GM15510 (cell line): ENCODE data around the gene ZNF423.
A peak's percentile ranks its signal among the peaks of the same experiment; 100 is the strongest.

Source experiments
- POLR2A ChIP-seq: IDR thresholded peaks from 3 replicates; pipeline ENCODE4 v1.6.1; 2011; ENCODE audit warnings: borderline replicate concordance; ENCODE audit not compliant: insufficient read length; ENCODE audit errors: extremely low read depth

The ZNF423 gene

DNA sequence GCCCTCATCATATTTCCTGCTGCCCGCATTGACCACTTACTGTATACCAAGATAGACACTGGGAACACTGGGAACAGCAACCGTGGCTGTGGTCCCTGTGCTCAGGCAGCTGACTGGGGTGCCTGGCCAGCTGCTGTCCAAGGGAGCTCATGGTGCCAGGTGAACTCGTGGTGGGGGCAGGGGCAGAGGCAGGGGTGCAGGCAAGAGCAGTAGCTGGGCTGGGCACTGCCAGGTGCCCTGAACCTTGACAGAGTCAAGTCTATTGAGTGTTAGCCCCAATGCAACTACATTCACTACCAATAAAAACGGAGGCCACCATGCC is 279.8 kb downstream of the ZNF423 start:
- no peak for TF ChIP-seq POLR2A

DNA sequence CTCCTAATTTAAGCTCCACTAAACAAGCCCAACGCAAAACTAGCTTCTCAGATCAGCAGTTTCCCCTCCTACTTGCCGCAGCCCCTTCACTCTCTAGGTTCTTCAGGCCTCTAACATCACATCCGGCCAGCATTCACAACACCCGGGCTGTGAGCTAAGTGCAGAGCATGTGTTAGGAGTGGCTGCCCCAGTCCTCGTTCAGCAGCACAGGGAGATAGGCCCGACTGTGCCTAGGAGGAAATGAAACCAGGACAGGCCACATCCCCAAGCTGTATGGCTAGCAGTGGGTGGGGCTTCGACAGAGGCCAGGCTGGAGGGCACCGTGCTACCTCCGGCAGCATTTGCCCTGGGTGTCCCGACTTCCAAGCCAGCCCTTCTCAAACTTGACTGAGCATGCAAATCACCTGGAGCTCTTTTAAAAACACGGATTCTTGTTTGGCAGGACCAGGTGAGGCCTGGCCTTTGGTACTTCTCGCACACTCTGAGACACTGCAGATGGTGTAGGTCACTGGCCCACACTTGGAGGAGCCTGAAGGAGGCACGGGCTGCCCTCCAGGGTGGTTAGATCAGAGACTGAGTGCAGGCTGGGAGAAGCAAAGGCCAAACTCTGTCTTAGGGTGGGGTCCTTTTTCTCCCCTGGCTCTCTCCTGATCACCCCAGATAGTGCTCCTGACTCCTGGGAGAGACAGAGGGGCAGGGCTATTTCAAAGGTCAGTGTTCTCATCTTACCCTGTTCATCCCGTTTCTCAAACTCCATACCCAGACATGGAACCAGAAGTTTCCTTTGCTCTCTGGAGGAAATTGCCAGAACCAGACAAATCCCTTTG is 280.4 kb downstream of the ZNF423 start:
- peak; percentile 37 for TF ChIP-seq POLR2A

DNA sequence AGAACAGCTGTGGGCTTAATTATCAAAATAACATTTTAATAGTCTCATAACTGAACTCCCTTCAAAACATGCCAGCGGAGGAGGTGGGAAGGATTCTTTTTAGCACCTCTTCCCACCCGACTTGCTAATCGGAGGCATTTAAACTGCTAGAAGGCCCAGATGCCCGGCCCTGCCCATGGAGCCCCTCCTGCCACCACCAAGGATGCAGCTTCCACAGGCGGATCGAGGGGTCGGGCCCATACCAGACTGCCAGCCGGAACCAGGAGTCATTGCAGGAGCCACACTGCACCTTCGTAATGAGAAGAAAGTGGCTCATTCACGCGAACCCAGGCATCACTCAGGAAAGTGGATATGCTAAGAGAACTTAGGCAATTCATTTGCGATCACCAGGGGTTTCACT is 281.1 kb downstream of the ZNF423 start:
- TF ChIP-seq POLR2A = no peak

DNA sequence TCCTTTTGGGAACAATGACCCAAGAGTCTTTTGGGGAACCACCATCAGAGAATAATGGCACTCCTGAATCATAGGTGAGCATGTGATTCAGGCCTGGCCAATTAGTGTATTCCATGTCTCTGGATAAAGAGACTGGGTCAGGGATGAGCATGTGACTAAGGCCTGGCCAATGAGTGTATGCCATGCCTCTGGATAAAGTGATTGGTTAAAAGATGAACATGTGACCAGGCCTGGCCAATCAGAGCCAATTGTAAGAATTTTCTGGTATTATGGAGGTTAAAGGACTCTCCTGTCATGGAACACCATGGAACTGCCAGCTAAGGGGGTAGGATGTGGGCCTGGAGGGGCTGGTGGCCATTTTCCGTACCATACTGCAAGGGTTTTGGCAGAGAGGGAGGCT is 288.0 kb downstream of the ZNF423 start:
- TF ChIP-seq POLR2A = no peak

DNA sequence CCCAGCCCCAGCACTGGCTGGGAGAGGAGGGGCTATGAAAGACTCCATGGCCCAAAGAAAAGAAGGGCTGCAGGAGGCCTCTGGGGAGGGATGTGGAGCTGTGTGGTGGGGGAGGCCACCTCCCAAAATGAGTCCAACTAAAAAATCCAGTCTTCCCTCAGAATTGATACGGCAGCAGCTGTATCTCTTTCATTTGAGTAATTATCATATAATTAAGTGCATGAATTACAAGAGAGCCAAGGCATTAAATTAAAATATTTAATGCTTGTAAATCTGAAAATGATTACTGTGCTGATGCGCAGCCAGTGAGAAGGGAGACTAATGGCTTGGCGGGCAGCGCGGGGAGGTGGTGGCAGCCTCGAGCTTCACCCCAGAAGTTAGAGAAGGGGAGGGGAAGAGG is 289.5 kb downstream of the ZNF423 start:
- TF ChIP-seq POLR2A = no peak

DNA sequence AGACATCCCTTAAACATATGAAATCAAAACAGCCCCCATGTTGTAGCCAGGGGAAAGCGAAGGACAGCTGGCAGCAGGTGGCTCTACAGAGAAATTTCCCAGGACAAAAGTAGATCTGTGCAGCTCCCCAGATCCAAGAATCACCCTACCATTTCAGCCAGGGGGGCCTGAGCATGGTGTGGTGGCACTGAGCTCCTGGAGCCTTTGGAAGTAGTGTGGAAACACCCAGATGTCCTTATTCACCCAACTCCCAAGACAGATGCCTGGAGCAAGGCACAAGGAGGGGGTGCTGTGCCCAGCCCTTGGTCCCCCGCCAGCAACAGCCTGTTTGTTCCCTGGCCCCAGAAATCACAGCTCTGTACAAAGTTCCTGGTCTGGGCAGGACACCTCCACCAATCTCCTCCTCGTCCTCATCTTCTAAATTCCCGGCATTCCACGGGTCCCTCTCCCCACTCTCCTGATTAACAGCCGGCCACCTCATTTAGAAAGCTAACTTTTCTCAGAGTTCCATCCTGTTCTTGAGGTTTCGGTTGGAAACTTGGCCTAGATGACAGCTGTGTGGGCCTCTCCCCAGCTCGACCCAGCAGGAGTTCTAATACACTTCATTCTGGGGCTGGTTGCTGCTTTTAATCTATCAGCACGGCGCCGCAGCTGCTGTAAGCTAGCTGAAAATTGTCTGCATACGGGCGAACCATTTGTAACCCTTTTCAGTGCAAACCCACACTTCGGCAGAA is 291.2 kb downstream of the ZNF423 start:
- TF ChIP-seq POLR2A = no peak

DNA sequence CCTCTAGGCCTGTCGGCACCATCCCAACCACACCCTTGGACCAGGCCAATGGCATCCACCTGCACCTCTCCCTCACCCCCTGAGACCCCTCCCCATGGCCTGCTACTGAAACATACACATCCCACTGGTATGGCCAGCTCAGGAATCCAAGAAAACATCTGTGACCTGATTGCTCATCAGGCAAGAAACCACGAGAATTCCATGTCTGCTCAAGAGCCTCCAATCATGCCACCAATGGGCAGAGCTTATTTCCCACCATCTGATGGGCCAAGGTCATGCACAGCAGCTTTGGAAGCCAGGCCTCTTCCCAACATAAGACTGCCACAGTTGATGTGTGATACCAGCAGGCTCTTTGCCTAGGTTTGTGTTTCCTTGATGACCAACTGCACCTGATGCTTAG is 292.2 kb downstream of the ZNF423 start:
- no peak for TF ChIP-seq POLR2A

DNA sequence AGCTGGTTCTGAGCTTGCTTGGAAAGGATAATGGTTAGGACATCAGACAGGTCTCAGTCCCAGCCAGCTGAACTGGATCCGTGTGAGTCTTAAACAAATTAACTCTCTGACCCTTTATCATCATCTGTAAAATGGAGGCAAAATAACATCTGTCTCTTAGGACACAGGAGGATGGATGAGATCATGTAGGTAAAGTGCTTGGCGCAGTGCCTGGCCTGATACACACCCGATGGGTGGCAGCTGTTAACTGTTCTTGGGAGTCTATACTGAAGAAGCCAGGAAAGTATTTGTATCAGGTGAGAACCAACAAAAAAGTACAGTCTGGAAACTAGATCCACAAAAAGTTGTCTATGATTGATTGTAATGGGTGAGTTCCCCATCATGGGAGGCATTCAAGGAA is 293.7 kb downstream of the ZNF423 start:
- TF ChIP-seq POLR2A = no peak

DNA sequence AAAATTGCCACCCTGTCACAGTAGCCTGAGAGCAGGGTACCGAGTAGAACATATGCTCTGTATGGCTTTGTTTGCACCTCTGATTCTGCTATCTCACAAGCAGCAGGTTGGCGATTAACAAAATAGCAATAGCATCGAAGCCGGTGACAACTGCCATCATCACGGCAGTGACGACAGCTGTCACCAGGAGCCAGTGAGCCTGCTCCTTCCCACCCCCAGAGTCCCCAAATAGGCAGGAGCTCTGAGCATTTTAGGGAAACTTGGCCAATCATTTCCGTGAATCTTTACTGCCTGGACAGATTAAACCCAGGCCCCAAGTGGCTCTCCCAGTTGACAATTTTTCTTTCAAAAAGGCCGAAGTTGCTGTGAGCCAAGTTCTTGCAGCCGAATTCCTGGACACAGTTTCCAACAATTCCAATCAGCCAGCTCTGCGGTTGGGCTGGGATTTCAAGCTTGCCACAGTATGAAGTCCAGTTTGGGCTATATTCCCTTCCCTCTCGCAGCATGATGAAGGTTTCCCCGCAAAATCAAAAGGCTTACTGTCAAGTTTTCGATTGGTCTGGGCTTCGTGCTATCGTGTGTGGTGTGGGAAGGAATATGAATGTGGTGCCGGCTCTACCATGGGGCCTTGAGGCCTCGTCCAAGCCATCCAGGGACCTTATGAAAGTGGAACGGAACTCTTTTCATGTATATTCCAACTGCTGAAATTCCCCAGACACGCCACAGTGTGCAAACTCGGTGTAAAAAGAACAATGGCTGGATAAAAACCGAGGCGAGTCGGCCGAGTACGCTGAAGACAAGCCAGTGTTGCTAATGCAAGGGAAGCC is 295.7 kb downstream of the ZNF423 start:
- no peak for TF ChIP-seq POLR2A

DNA sequence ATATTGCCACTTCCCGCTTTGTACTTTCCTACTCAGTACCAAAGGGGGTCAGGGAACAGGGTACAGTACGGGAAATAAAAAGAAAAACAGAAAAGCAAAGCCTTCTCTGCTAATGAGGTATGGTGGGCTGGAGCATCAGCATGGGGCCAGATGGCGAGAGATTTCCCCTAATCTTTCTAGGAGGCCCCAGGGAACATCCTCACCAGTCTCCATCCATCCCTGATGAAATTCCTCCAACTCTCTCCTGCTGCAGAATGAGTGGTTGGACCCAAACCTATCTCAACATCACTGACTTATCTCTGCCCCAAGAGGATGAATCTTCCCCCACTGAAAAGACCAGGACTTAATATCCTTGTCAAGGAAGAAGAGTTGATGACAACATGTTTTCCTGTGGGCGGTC is 296.7 kb downstream of the ZNF423 start:
- no peak for TF ChIP-seq POLR2A

DNA sequence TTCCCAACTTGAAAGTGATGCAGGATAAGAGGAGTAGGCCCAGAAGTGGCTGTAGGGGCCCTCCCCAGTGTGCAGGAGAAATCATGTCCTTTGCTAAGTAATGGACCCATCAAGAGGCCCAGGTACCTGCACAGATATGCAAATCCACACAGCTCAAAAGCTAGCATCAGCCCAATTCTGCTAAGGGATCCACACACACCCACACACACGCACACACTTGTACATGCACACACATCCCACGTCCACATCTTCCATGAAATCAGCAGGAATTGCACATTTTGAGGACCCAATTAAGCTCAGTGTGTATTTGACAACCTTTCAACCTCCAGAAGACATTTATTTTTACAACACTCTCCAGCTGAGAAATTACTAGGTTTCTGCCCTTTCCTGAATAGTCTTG is 297.5 kb downstream of the ZNF423 start:
- TF ChIP-seq POLR2A = no peak

DNA sequence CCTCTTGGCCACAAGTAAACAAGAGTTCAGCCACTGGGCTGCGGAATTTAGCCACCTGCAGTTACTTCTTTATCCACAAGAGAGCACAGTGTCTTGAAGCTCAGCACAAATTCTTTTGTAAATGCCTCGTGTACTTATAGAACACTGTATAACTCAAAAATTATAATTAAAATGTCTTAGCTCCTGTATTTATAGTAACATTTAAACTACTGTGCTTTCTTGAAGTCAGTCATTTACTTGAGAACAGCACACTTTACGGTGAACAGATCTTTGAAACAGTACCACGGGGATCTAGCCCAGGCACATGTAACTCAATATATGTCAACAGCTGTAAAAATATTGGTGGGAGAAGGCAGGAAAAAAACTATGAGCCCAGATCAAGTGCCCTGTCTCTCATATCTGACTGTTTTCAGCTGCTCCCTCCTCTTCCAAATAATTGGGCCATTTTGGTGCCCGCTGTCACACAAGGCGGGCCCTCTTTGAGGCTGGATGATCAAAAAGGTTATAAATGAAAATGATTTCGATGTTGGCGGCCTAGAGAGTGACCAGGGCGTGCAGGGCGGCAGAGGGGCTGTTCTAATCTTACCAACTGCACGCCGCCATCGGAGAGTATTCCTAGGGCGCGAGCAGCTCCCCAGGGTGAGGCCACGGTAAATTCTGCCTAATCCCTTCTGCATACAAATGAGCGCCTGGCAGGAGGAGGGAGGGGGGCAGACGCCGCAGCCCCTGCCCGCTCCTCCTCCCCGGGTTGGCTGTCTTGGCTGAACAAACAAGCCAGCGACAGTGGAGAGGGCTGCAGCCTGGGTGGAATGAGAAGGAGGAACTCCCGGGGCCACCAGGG is 299.1 kb downstream of the ZNF423 start:
- no peak for TF ChIP-seq POLR2A

DNA sequence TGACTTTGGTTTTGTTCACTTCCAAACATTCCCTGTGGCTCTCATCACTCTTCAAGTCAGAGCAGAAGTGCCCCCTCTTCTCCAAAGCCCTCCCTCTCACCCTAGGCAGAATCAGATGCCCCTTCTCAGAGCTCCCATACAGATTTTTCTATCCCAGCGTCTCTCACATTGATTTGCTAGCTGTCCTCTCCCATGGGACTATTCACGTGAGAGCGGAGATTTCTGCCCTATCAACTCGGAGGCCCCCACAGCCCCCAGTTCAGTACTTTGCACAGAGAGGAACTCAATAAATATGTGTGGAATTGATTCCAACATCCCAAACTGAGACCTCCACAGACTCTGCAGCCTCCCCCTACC is 299.7 kb downstream of the ZNF423 start:
- no peak for TF ChIP-seq POLR2A

DNA sequence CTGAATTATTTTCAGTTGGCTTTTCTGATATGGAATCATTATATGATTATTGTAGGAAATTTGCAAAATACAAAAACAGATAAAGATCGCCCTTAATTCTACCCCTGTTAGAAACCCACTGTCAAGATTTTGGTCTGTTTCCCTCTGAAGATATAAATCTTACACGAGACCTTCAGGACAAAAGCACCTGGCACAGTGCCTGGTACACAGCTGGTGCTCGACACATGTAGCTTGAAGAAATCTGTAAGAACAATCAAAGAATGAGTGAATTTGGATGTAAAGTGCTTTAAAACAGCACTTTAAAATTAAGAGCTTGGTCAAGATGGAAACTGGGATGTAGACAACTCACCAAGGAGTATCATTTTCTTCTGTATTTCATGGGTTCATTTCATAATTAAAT is 301.2 kb downstream of the ZNF423 start:
- no peak for TF ChIP-seq POLR2A
